ENCODE data around the gene TGM4.

Gene TGM4

GRCh38 chr3:44883213-44883955 is 9.0 kb downstream of the TGM4 start:
- no peak for DNase-seq

GRCh38 chr3:44883999-44884431 is 9.6 kb downstream of the TGM4 start:
- DNase-seq, result no peak

GRCh38 chr3:44885618-44886017 is 11.2 kb downstream of the TGM4 start:
- no peak for DNase-seq

GRCh38 chr3:44886561-44886960 is 12.2 kb downstream of the TGM4 start:
- DNase-seq, result no peak

GRCh38 chr3:44887101-44887500 is 12.7 kb downstream of the TGM4 start:
- no peak for DNase-seq

GRCh38 chr3:44890258-44890657 is 15.8 kb downstream of the TGM4 start:
- no peak for DNase-seq

GRCh38 chr3:44890852-44891251 is 16.4 kb downstream of the TGM4 start:
- DNase-seq, result no peak

- no peak for DNase-seq
These were observed 18.3 kb downstream of the TGM4 start for GRCh38 chr3:44892689-44893088.

GRCh38 chr3:44893097-44893496 is 18.7 kb downstream of the TGM4 start:
- no peak for DNase-seq

GRCh38 chr3:44894485-44894884 is 20.1 kb downstream of the TGM4 start:
- DNase-seq, result no peak

- no peak for DNase-seq
These were observed 22.0 kb downstream of the TGM4 start for GRCh38 chr3:44896440-44896839.

- no peak for DNase-seq
These were observed 25.4 kb downstream of the TGM4 start for GRCh38 chr3:44899683-44900367.

- no peak for DNase-seq
These were observed 28.2 kb downstream of the TGM4 start for GRCh38 chr3:44902628-44903027.

GRCh38 chr3:44903314-44903713 is 28.9 kb downstream of the TGM4 start:
- no peak for DNase-seq

- DNase-seq, result no peak
These were observed 29.3 kb downstream of the TGM4 start for GRCh38 chr3:44903751-44904150.

- DNase-seq, result no peak
These were observed 31.2 kb downstream of the TGM4 start for GRCh38 chr3:44905446-44906157.

- no peak for DNase-seq
These were observed 32.6 kb downstream of the TGM4 start for GRCh38 chr3:44906997-44907396.

GRCh38 chr3:44907612-44908011 is 33.2 kb downstream of the TGM4 start:
- no peak for DNase-seq

- DNase-seq, result no peak
These were observed 34.7 kb downstream of the TGM4 start for GRCh38 chr3:44909063-44909462.

GRCh38 chr3:44910693-44911092 is 36.3 kb downstream of the TGM4 start:
- DNase-seq, result no peak

GRCh38 chr3:44913868-44914468 is 39.6 kb downstream of the TGM4 start:
- DNase-seq, result peak; percentile 65

GRCh38 chr3:44914936-44915335 is 40.5 kb downstream of the TGM4 start:
- DNase-seq, result no peak

GRCh38 chr3:44915702-44916438 is 41.5 kb downstream of the TGM4 start:
- no peak for DNase-seq
